ENCODE data around the gene LMF1.

The LMF1 gene

DNA sequence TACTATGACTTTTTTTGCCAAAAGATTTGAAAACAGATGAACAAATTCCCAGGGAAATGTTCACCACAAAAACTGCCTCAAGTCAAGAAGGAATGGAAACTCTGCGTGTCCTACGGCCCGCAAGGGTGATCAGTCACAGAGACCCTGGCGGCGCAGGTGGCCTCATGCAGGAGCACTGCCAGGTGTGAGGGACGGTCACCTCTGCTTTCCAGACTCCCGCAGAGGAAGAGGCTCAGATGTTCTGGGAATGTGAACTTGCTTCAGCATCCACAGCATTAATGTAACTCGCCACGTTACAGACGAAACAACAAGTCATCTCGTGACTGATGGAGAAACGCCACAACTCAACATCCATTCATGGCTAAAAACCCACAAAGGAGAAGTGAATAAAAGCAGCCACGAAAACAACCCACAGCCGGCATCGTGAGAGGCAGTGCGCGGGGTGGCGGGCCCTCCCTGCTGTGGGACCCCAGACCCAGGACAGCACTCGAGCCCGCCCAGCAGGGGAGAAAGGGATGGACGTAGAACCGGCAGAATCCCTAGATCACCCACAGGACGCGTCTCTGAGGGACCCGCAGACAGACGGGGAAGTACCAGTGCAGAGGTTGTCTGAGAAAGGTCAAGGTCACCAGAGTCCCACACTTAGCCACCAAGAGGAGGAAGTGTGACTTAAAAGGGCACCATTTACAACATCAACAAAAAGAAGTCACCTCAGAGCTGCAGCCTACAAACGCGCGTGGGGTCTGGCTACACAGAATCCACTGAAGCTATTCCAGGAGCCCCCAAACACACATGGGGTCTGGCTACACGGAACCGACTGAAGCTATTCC, 93.3 kb downstream of the LMF1 start:
- no peak for DNase-seq

DNA sequence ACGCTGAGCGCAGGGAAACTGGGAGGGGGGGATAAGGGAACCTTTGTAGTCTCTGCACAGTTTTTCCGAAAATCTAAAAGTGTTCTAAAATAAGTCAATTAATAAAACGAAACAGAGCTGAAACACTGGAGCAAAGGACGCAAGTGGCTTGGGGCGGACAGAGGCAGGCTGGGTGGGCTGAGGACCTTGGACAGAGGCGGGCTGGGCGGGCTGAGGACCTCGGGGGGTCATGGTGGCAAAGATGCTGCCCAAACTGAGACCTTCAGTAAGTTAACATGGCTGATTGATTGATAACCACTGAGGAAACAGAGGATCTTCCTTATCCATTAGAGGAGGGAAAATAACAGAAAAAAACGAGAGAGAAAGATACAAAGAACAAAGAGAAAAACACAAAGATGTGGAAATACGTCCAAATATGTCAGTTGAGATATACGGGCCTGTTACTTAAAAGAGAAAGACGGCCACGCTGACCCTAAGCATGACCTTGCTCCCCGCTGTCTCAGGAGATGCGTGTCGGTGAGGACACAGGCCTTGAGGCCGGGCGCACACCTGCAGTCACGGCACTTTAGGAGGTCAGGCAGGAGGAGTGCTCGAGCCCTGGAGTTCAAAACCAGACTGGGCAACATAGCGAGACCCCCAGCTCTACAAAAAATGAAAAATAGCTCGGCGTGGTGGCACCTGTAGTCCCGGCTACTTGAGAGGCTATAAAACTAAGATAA, 94.1 kb downstream of the LMF1 start:
- no peak for DNase-seq

DNA sequence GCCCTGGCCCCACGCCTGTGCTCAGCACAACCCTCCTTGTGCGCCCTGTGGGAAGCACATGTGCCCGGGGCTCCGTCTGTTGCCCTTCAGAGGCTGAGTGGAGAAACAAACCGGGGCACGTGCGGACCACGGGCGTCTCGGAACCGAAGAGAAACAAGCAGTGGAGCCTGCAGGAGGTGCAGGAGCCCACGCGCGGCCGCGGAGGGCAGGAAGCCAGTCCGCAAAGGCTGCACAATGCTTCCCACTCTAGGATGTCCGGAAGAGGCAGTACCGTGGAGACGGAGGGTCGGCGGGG, 94.8 kb downstream of the LMF1 start:
- DNase-seq, result no peak

DNA sequence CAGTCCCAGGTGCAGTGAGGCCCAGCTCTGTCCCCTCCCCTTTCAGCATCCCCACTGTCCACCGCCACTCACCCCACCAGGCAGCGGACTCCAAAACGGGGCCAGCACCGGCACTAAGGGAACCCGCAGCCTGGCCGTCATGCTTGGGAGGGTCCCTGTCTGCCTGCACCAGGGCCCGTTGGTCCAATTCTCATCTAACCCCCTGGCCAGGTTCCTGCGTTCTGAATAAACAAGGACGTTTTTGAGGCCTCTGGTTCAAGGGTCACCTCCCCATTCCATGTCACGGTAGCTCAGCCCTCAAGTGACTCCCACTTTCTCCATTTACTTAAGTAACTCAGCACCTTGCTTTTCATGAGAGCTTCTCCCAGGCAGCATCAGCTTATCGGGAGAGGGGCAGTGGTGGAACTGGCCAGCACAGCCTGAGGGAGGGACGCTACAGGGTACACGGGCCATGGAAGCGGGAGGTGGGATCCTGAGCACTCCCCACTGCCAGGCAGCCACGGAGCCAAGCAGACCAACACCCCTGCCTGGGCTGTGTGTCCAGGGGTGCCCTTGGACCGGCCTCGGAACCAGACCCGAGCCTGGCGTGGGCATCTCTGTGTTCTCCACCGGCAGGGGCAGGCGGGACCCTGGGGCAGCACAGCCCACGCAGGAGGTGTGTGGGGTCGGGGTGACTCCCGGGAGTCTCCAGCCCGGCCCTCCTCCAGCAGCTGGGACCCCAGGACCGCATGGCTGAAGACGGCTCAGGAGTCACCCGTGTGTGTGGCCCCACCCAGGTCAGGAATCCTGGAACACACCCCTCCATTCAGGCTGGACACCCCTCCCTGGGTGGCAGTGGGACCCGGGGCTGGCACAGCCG, 95.4 kb downstream of the LMF1 start:
- DNase-seq, result no peak

DNA sequence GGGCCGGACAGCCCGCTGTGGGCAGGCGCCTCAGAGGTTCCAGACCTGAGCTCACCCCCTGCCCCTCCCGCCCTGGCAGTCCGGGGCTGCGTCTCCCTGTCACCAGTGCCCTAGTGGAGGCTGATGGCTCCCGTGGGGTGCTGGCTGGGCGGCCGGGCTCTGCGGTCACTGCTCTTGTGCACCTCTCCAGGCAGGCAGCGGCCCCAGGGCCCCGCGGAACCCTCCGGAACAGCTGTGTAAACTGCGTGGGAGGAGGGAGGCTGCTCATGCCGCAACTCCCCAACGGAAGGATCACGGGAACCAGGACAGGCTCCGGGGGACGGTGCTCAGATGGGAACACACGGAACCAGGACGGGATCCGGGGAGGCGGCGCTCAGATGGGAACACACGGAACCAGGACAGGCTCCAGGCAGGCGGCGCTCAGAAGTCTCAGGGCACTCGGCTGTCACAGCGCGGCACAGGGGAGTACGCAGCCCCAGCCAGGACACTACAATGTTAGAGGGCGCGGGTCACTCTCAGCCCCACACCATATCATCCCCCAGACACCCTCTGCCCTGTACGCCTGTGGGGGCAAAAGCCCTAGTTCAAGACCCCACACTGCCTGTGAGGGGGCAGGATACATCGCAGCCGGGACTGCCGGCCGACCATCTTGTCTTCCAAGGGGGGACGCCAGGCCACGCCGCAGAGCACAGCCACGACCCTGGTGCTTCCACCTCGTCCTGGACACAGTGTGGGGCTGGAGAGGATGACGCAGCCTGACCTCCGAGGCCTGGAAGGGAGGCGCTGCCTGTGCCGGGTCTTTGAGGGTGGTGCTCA, 96.2 kb downstream of the LMF1 start:
- DNase-seq, result no peak

DNA sequence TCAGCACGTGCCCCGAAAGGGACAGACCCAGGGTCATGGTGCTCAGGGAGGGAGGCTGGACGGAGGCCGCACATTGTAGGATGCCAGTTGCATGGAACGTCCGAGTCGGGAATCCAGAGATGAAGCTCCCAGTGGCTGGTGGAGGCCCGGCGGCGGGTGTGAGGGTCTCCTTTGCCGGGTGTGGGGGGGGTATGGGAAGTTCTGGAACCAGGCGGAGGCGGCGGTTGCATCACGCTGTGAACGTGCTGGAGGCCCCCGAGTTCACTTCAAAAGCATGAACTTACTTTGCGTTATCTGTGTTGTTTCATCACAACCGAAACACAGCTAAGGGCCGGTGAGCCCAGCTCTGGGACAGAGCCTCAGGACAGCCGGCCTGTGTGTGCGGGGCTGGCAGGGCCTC, 96.9 kb downstream of the LMF1 start:
- no peak for DNase-seq

DNA sequence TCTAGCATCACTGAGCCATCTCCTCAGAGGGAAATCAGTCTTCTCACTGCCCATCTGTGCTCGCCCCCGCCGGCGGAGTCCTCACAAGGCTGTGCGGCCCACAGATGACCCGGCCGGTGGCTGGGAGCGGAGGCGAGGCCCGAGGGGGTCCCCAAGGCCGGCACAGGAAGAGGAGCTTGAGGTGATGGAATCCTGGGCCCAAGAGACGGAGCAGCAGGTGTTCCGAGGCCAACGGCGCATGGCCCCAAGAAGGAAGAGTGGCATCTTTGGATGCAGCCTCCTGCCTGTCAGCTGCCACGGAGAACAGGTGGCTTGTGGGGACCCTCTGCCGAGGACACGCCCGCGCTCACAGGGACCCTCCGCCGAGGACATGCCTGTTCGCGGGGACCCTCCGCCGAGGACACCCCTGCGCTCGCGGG, 97.5 kb downstream of the LMF1 start:
- DNase-seq, result no peak

DNA sequence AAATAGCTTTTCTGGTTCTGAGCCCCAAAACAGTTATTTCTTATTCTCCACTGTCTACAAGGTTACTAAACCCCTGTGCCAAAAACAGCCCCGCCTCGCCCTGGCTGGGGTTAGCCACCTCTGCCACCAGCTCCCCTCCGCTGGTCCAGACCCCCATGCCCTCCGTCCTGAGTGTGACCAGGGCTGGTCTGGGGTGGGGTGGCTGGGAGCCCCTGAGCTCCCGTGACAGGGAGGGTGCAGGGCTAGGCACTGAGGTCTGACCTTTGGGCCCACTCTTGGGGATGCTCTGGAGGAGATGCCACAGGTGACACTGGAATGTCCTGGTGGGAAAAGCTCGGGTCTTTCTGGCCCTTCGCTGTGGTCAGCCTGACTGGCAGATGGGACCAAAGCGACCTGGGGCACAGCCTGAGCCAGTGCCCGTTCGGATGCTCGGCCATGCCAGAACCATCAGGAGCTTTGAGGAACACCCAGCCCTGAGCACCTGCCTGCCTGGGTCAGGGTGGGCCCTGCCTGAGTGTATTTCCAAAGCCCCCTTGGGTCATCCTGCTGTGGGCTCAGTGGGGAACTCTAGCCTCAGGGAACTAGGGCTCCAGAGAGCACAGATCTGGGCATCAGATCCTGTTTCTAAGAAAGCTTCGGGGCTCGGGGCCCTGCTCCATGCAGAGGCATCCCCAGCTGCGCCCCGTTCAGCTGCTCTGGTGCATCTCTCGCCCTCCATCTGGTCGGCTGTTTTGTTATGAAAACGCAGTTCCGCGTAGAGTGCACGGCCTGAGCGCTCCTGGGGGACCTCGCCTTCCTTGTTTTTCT, 98.1 kb downstream of the LMF1 start:
- no peak for DNase-seq

DNA sequence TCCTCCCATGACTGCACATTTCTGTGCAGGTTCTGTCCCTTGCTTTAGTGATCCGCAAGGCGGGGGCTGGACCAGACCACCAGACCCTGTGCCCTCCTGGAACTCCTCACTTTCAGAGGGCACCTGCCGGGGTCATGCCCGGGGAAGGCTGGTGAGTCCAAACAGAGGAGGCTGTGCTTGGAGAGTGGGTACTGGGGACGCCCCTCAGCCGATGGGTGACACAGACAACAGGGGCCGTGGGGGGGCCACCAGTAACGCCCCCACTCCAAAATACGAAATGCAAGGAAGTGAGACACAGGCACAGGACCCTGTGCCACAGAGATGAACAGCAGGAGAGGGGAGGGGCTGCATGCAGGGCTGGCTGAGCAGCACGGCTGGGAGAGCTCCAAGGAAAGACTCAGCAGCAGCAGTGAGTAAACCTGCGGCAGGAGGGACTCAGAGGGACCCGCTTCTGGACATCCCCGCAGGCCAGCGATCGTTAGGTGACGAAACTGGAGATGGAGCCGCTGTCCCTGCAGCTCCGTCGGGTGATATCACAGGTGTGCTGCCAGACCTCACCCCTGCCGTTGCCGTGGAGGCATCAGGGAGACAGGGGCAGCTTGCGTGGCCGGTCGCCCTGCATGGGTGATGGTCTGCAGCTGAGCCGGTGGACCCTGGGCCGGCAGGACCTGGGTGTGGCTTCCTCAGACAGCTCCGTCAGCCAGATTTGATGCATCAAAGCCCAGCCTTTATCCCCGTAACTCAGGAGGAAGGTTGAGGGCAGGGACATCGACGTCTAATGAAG, 99.0 kb downstream of the LMF1 start:
- no peak for DNase-seq

DNA sequence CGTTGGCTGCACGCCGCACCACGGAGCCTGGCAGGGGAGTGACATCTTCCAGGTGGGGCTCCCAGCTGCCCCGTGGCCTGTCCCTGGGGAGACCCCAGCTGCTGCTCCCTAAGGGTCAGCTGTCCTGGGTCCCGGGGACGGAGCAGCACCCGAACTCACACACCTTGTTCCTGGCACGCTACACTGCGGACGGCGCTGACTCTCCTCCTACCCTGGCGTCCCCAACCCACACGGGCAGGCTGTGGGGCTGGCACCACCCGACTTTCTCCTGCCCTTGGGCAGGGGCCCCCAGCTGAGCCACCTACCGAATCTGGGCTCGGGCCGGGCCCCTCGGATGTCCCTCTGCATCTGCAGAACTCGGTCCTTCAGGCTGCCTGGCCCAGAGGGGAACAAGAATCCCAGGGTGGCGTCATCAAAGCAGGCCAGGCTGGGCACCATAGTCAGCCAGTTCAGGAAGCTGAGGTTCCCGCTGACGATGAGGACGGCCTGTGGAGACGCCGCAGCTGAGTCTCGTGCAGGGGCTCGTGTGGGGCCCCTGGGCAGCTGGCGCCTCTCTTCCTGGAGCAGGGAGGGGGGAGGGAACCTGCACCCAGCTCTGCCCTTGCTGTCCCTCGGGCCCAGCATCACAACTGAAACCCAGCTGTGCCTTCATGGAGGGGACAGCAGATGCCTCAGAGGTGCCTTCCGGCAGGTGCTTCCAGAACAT, 99.8 kb downstream of the LMF1 start:
- no peak for DNase-seq

DNA sequence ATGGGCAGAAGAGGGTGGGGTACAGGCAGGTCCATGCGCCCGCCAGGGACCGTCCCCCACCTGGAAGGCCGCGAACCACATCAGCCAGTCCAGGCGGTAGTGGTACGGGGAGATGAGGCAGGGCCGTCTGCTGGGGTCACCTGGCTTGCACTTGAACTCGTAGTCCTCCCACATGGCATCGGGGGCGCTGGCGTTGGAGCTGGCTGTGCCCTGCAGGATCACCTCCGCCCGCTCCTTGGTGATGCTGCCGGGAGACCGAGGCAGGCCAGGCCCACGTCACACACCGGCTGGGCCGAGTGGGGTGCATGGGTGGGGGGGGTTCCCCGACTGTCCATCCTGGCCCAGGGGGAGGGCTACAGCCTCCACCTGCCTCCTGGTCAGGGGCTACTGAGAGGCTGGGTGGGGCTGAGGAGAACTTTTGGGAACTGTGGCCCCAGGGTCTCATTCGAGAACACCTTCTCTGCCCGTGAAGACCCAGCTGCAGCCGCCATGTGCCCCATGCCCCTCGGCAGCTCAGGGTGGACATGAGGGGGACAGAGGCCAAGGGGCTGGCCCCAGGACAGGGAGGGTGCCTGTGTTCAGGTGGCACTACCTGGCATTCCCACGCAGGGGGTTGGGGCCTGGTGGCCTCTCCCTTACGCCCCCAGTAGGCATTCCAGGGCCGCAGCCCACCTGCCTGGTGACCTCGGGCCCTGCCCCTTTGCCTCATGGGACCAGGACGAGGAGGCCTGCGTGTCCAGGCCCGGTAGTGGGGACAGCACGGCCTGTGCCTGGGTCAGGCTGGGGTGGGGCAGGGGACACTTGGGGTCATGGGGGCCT, 100.8 kb downstream of the LMF1 start:
- DNase-seq, result no peak

DNA sequence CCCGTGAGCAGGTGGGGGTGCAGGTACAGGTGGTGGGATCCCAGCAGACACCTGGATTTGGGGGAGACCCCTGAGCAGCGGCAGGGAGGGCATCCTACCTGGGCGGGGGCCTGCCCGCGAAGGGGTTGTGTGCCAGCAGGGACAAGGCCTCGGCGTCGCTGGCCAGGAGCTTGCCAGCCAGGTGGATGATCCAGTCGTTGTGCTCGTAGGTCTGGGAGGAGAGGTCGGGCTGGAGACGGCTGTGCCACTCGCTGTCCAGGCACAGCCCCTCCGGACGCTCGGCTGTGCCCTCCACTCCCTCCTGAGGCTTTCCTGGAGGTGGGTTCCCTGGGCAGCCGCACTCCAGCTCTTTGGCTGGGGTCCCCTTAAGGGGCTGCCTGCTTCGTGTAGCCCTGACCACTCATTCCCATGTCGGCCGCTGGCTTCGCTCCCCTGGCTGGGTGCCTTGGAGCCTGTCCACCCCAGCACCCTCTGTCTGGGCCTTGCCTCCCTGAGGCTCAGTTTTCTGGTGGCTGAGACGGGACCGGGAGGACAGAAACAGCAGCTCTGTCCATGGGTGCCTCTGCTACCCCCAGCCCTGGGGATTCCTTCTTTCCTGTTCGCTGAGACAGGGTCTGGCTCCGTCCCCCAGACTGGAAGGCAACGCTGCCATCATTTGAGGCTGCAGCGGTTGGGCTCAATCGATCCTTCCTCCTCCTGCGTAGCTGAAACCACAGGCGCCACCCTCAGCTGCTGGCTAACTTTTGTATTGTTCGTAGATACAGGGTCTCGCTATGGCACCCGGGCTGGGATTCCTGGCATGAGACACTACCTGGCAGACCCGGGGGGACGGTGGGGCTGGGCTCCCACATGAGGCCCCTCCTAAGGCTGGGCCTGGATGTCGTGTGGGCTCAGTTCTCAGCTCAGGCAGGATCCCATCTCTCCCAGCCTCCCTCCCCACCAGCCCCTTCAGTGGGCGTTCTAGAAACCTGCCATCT, 101.7 kb downstream of the LMF1 start:
- no peak for DNase-seq

DNA sequence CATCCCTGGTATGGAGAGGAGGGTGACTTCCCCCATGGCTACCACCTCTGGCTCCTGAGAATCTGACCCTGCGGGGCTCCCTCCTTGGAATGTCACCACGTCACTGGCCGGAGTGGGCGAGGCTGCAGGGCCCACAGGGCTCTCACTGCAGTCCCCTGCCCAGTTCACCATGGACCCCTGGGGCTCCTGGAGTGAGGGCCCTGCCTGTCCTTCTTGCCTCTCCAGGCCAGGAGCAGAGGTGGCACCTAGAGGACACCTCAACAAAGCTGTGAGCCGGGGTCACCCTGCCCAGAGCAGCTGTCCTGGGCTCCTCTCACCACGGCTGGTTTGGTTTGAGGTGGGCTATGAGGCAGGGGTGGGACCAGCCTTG, 102.4 kb downstream of the LMF1 start:
- DNase-seq, result no peak

DNA sequence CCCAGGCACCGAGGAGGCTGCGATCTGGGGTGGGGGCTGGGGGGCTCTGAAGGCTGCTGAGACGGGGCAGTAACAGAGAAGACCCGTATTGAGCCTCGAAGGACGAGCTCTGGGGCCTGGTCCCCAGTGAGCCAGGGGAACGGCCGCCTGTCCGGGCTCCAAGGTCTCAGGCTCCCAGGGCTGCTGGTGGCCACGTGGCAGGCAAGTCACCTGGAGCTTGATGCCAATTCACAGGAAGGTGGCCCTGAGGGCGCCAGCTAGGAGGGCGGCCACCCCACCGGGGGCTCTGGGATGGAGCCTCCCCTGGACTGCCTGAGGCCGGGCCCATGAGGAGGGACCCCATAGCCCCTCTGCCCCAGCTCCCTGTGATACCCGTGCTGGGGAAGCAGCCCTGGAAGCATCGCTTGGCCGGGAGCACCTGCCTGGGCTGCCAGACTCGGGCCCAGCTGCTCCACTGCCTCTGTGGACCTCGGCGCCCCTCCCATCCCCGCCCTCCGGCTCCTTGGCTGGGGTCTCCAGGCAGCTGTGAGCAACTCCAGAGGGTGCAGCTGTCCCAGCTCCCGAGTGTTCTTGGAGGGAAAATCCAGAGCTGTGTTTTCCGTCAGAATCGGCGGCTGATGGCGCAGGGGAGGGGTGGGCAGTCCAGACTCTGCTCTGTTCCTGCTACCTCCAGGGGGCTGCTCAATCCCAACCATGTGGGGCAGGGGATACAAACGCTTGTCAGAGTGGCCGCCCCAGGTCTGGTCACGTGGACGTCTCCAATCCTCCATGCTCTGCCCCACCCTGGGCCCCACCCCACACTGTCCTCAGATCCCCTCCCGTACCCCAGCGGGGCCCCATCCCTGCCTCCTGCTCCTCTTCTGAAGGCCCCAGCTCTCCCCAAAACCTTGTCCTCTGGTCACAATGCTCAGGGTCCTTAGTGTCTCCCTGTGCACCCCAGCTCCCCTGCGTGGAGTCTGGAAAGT, 103.1 kb downstream of the LMF1 start:
- DNase-seq, result no peak

DNA sequence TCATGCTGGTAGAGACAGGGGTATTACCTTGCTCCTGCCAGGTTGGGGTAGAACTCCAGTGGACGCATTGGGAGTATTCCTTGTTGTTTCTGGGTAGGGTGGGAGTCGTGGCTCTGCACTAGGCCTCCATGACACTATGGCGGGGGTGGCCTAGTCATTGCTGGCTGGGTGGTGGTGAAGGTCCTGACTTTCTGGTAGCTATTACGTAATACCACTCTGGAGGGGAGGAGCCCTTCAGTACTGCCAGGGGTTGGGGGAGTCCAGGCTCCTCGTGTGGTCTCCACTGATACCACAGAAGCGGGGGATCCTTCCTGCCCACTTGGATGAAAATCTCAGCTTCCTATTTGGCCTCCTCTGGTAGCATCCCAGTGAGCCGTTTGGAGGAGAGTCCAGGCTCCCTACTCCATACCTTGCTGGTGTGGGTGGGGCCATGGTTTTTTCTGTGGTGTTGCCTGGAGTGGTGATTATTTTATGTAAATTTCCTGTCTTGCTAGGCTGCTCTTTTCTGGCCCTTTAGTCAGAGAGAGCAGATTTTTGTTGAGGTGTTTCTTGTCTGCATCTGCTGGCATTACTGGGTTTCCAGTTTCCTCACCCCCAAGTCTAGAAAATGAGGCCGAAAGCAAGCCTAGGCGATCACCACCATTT, 104.4 kb downstream of the LMF1 start:
- no peak for DNase-seq

DNA sequence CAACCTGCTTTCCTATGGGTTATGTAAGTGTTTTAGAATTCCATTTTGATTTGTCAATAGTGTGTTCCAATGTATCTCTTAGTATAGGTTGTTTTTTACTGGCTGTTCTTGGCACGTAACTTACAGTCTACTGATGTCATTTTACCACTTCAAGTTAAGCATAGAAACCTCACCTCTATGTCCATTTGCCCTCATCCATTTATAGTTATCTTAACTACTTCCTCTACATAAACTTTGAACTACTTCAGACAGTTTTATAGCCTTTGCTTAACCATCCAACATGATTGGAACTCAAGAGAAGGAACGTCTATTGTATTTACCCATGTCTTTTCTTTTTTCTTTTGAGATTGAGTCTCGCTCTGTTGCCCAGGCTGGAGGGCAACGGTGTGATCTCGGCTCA, 105.8 kb downstream of the LMF1 start:
- DNase-seq, result no peak

DNA sequence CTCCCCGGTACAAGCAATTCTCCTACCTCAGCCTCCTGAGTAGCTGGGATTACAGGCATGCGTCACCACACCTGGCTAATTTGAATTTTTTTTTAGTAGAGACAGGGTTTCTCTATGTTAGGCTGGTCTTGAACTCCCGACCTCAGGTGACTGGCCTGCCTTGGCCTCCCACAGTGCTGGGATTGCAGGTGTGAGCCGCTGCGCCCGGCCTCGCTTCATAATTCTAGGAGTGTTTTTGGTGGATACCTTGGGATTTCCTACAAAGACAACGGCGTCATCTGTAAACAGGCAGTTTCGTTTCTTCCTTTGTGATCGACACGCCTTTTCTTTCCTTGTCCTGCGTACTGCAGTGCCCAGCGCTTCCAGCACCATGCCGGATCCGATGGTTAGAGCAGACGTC, 109.3 kb downstream of the LMF1 start:
- DNase-seq, result no peak
